Activated CD8-positive, alpha-beta memory T cell treated with anti-CD3 and anti-CD28 coated beads for 36 hours (primary cell): ENCODE measurements around the gene RNF150. TPM values are rescaled to one million over a fixed set of nuclear protein-coding genes. Genes with fewer than 3 reads are reported as not detected.
"Not testable (repeated sequence)": the region's sequence is repeated elsewhere in the genome, so short reads cannot be mapped to it uniquely, and the experiment has no call there.

Experiments
- CTCF ChIA-PET: fragments of 350-600 bp; sonication (Branson Sonifier 250); formaldehyde crosslinking; loops from one replicate; lab custom pipeline; 2021; ENCODE audit warnings: antibody characterized with exemption; lab: Charles Lee
- POLR2A ChIA-PET: fragments of 350-600 bp; sonication (Branson Sonifier 250); formaldehyde crosslinking; loops from one replicate; lab custom pipeline; 2021; ENCODE audit warnings: antibody characterized with exemption; lab: Charles Lee
- total RNA-seq, 2 experiments: library from RNA; stranded (reverse); gene quantifications; one replicate each; pipeline ENCODE4 v1.2.3, GENCODE V29; 2021

The RNF150 gene
- total RNA-seq, 2 experiments from 2014 or later = 0.04 TPM; not detected in 1

- ChIA-PET CTCF (no interaction called here), POLR2A (no interaction called here)
Observed at GRCh38 chr4:140811429-140811828, 321.8 kb downstream of the RNF150 start.

- CTCF ChIA-PET, POLR2A ChIA-PET: not testable (repeated sequence)
Observed at GRCh38 chr4:140810591-140811169, 322.6 kb downstream of the RNF150 start.

Other genes starting within 250 kb of the RNF150 start
- gene ZNF330, start 87.4 kb upstream of the RNF150 start, total RNA-seq = 10 to 100 TPM; 54.9 to 57.5 TPM